CD4-positive, alpha-beta T cell treated with Interleukin-15 for 1 hour (primary cell): Measurements from ENCODE around the gene CGB3.

Experiments
- DNase-seq: peaks from one replicate; pipeline ENCODE4 v3.0.0-alpha.2; 2020

The CGB3 gene

GRCh38 chr19:48985711-48986110, 38.4 kb downstream of the CGB3 start:
- no peak for DNase-seq

GRCh38 chr19:48982280-48982679, 41.9 kb downstream of the CGB3 start:
- no peak for DNase-seq

GRCh38 chr19:48977061-48977460, 47.1 kb downstream of the CGB3 start:
- no peak for DNase-seq

- DNase-seq = no peak
These were observed 47.9 kb downstream of the CGB3 start for GRCh38 chr19:48975947-48976847.
